ENCODE results near the gene MRAP.

The MRAP gene

DNA sequence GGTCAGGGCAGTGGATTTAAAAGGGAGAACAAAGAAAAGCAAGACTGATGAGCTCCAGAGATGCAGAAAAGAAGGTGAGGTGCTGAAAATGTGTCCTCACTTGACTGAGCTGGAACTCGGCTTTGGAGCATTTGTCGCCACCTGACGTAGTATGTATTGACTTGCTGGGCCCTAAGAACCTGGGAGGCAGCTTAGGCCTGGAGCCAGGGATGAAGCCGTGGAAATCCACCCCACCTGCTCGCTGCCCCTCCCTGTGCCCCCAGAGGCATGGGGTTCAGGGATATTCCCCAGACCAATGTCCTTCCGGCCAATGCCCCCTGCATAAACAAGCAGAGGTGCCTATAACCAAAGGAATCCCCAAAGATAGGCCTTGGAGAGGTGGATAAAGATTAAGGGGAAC lies 14.3 kb downstream of the MRAP start:
- Histone ChIP-seq H3K4me2 (ENCODE audit: low read length) (no peak overlapping the region), H3K27me3 (ENCODE audit: control insufficient read depth, insufficient read depth, low read length) (no peaks in the 10 kb centered on the region), H3K36me3 (ENCODE audit: control insufficient read depth, insufficient read depth, low read length) (no peaks in the 10 kb centered on the region), H2AFZ (no peak overlapping the region), H3K4me3 (ENCODE audit: low read depth, low read length) (no peak overlapping the region), H3K4me1 (no peaks in the 10 kb centered on the region), H3K9ac (no peak overlapping the region), H3K9me3 (ENCODE audit: control insufficient read depth, low read length) (no peaks in the 10 kb centered on the region), H3K27ac (no peak overlapping the region), H3K79me2 (no peaks in the 10 kb centered on the region)
- TF ChIP-seq, protein P1, sequence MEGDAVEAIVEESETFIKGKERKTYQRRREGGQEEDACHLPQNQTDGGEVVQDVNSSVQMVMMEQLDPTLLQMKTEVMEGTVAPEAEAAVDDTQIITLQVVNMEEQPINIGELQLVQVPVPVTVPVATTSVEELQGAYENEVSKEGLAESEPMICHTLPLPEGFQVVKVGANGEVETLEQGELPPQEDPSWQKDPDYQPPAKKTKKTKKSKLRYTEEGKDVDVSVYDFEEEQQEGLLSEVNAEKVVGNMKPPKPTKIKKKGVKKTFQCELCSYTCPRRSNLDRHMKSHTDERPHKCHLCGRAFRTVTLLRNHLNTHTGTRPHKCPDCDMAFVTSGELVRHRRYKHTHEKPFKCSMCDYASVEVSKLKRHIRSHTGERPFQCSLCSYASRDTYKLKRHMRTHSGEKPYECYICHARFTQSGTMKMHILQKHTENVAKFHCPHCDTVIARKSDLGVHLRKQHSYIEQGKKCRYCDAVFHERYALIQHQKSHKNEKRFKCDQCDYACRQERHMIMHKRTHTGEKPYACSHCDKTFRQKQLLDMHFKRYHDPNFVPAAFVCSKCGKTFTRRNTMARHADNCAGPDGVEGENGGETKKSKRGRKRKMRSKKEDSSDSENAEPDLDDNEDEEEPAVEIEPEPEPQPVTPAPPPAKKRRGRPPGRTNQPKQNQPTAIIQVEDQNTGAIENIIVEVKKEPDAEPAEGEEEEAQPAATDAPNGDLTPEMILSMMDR (IDR thresholded peaks at IDR 0.05): no peak

GRCh38 chr21:32314806-32315205 lies 16.2 kb downstream of the MRAP start:
- H3K27ac ChIP-seq: no peak overlapping the region
- no peaks in the 10 kb centered on the region for H3K79me2 ChIP-seq
- TF ChIP-seq, protein P1 (IDR thresholded peaks at IDR 0.05): no peak
- H3K36me3 ChIP-seq (ENCODE audit: control insufficient read depth, insufficient read depth, low read length): no peaks in the 10 kb centered on the region
- no peak overlapping the region for H3K4me3 ChIP-seq (ENCODE audit: low read depth, low read length)
- no peaks in the 10 kb centered on the region for H3K4me1 ChIP-seq
- H2AFZ ChIP-seq: no peak overlapping the region
- H3K9me3 ChIP-seq (ENCODE audit: control insufficient read depth, low read length): no peaks in the 10 kb centered on the region
- H3K9ac ChIP-seq: no peak overlapping the region
- H3K27me3 ChIP-seq (ENCODE audit: control insufficient read depth, insufficient read depth, low read length): no peaks in the 10 kb centered on the region
- no peak overlapping the region for H3K4me2 ChIP-seq (ENCODE audit: low read length)

- Histone ChIP-seq H3K4me1 (no peaks in the 10 kb centered on the region), H3K27ac (no peak overlapping the region), H3K9ac (no peak overlapping the region), H2AFZ (no peak overlapping the region), H3K4me2 (ENCODE audit: low read length) (no peak overlapping the region), H3K36me3 (ENCODE audit: control insufficient read depth, insufficient read depth, low read length) (no peaks in the 10 kb centered on the region), H3K4me3 (ENCODE audit: low read depth, low read length) (no peak overlapping the region), H3K9me3 (ENCODE audit: control insufficient read depth, low read length) (no peaks in the 10 kb centered on the region), H3K27me3 (ENCODE audit: control insufficient read depth, insufficient read depth, low read length) (no peaks in the 10 kb centered on the region), H3K79me2 (no peaks in the 10 kb centered on the region)
- TF ChIP-seq, protein P1 (IDR thresholded peaks at IDR 0.05): no peak
These were observed 17.0 kb downstream of the MRAP start for GRCh38 chr21:32315511-32316281.

DNA sequence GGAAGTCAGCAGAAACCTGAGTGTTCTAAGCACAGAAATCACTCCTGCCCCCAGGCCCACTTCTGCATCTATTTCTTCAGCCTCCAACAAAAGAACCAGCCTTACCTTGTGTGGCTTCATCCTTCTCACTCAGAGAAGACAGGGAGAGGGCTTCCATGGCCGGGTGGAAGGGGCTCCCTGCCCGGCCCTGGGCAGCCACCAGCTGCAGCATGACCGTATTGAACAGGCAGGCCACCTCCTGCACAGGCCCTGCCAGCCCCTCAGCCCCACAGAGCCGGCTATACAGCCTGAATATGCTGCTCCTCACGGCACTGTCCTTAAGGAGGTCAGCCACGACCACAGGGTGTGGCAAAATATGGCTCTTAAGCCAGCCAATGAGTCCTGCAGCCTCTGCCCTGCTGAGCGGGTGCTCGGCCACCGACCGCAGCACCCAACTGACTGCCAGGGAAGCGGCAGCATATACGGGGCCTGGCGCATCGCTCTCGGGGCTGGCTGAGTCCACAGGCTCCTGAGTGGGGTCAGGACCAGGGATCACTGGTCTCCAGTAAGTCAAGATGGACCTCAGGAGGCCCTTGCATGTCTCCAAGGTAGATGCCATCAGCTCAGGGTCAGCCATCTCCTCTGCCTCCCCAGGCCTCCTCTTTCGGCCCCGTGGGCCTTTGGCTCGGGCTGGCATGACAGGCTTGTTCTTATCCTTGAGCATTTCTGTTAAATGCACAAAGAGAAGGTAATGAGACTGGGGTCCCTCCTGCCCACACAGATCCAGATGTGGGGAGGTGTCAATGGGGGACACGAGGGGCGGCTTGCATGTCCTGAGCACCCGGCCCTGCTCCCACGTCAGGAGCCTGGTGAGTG lies 17.9 kb downstream of the MRAP start:
- Histone ChIP-seq H3K27me3 (ENCODE audit: control insufficient read depth, insufficient read depth, low read length) (no peaks in the 10 kb centered on the region), H2AFZ (no peak overlapping the region), H3K9ac (no peak overlapping the region), H3K4me3 (ENCODE audit: low read depth, low read length) (no peak overlapping the region), H3K4me1 (no peaks in the 10 kb centered on the region), H3K79me2 (no peaks in the 10 kb centered on the region), H3K36me3 (ENCODE audit: control insufficient read depth, insufficient read depth, low read length) (no peaks in the 10 kb centered on the region), H3K4me2 (ENCODE audit: low read length) (no peak overlapping the region), H3K27ac (no peak overlapping the region), H3K9me3 (ENCODE audit: control insufficient read depth, low read length) (no peaks in the 10 kb centered on the region)
- TF ChIP-seq, protein P1 (IDR thresholded peaks at IDR 0.05): no peak
